ENCODE results near the gene HLA-B.
"Not testable (repeated sequence)": the region's sequence is repeated elsewhere in the genome, so short reads cannot be mapped to it uniquely, and the experiment has no call there.

The HLA-B gene

DNA sequence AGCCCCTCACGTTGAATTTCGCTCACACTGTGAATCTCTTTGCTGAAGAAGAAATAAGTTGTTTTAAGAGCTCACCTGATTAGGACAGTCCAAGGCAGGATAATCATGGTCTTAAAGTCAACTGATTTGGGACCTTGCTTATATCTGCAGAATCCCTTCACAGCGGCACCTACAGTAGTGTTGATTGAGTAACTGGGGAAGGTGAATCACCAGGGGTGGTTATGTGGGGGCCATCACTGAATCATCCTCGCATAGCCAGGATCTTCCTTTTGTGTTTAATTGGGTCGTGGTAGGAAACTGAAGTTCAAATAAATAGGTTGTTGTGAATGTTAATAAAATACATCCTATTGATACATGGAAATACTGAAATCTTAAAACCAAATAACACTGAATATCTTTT, 26.2 kb upstream of the HLA-B start:
- no peak for DNase-seq (ENCODE audit: low read depth)

DNA sequence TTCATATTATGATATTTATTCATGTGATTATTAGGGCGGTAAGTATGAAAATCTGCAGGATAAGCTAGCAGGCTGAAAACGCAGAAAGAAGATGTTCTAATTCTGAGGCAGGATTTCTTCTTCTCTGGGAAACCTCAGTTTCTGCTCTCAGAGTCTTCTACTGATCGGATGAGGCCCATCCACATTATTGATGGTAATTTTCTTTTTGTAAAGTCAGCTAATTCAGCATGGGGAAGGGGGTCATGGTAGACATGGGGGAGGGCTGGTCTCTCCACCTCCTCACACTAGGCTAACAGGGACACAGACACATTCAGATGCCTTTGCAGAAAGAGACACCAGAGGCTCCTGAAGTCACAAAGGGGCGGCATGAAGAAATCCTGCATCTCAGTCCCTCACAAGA, 24.7 kb upstream of the HLA-B start:
- no peak for DNase-seq (ENCODE audit: low read depth)

DNA sequence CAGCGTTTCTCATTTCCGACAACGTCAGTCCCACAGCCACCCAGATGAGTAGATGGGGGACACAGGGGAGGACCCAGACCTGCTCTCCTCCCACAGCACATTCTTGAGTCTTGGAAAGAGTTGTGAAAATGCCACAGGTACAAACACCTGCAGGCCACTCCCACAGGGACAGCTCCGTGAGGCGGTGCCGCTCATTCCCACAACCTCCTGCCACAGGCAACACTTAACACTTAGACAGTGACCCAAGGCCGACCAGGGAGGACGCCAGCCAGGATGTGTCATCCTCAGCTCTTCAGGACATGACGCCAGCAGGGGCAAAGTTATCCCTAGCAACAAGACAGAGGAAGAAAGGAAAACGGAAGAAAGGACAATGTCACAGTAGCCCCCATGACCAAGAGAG, 22.9 kb upstream of the HLA-B start:
- no peak for DNase-seq (ENCODE audit: low read depth)

DNA sequence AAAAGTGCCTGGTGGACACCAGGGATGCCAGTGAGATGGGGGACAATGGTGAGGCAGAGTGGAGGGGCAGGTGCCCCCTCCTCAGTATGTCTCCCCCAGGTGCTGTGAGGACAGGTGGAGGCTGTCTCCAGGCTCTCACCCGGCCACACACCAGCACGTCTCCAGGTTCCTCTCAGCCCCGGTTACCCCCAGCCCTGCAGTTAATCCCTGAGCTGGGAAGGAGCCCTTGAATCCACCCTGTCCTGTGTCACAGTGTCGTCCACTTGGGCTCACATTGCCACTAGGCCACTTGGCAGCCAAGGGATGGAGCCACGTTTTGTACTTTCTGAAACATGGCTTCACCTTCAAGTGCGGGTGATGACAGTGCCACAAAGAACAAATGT, 21.7 kb upstream of the HLA-B start:
- DNase-seq (ENCODE audit: low read depth): no peak

DNA sequence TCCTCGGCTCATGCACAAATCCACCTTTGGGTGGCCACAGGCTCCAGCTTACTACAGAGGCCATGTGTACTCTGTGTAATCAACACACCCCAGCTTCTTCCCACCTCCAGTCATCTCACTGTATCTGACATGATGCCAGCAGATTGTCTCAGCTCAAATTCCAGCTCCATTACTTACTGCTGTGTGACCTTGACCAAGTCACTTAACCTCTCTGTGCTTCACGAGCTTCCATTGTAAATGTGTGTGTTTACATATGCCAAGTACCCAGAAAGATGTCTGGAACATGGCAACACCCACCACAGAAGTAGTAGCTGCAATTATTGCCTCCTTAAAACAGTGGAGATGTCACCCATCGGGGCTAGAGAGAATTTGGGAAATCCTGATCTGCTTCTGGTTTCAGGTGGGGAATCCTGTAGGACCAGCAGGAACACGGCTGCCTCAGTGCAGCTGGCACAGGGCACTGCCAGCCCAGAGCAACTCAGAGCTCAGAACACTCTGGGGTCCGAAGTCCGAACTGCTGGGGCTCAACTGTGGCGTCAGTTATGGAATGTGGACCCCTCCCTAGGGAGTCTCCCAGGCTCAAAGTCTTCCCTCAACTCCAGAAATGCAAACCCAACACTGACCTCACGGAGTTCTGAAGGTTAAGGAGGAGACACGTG, 21.2 kb upstream of the HLA-B start:
- DNase-seq (ENCODE audit: low read depth): no peak

DNA sequence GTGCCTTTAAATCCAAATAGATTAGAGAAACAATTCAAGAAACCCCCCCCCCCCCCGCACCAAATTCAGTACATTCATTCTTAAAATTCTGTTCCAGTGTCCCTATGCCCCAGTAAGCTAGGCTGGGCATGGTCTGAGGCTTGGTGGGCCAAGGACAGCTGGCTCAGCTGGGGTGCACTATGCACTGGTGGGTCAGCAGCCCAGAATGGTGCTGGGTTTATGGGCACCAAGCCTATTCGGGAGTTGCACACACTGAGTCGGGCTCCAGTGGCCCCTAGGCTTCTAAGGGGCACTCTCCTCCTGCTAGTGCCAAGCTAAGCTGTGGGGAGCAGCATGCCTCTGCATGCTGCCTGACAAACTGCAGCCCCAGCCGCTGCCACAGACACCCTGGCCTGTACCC, 20.1 kb upstream of the HLA-B start:
- no peak for DNase-seq (ENCODE audit: low read depth)

DNA sequence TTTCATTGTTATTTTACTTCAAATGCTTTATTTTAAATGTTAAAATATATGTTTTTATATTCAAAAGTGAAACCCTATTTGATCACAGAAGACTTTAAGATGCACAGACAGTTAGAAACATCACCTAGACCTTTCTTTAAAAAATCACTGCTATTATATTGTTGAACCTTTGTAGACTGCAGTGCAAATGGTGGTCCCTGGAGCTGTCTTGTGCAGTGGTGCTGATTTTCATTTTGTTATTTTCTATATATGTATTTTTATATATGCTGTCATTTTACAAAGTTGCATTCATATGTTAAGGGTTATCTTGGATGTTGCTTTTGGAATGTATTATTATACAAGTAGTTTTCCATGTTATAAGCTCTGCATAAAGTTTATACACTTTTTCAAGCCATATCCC, 18.7 kb upstream of the HLA-B start:
- no peak for DNase-seq (ENCODE audit: low read depth)

DNA sequence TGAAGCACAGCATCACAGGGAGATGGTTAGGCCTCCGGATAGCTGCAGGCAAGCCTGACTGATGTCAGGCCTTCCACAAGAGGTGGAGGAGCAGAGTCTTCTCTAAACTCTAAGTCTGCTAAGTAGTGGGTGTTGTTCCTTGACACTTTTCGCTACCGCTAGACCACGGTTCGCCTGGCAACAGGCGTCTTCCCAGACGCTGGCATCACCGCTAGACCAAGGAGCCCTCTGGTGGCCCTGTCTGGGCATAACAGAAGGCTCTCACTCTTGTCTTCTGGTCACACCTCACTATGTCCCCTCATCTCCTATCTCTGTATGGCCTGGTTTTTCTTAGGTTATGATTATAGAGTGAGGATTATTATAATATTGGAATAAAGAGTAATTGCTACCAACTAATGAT, 17.1 kb upstream of the HLA-B start:
- DNase-seq (ENCODE audit: low read depth): not testable (repeated sequence)

DNA sequence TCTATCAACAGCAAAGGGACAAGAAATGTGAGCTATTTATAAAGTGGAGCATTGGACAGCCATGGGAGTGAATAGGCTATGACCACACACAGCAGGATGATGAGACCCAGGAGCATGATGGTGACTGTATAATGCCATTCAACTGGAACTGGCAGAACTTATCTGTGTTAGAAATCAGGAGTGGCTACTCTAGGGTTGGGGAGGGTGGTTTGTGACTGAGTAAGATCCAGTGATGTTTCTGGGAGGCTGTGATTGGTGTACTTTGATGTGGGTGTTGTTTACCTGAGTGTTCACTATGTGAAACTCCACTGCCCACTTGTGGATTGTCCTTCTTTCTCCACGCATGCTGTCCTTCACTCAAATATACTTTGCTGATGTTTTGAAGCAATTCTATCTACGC, 11.5 kb upstream of the HLA-B start:
- no peak for DNase-seq (ENCODE audit: low read depth)

DNA sequence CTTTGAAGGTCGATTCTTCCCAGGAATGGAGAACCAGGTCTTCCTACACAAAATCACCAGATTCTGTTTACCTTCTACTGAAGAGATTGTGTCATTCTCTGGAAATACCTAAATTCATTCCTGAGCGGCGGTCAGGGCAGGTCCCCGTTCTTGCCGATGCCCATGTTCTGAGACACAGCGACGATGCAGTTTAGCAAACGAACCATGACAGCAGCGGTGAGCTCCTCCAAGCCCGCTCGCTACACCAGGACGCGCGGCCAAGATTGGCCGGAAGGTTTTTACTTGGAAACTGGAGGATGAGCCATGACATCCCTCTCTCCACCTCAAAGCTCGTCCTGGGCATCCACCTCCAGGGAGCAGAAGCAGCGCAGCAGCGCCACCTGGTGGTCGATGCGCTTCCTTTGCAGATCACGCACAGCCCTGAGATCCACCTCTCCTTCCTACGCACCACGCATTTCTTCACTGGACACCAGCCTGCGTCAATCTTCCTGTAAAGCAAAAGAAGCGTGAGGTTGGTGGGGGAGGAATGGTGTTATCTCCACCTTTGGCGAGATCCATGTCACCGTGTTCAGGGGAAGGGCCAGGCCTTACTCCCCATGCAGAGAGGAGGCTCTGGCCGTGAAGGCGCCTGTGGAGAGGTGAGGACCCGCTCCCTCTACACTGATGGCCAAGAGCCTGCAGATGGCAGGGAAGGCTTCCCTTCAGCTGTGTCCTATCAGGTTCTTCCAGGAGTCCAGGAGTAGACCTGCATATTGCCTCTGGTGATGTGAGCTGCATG, 9.9 kb upstream of the HLA-B start:
- peak; percentile 75 for DNase-seq (ENCODE audit: low read depth)

DNA sequence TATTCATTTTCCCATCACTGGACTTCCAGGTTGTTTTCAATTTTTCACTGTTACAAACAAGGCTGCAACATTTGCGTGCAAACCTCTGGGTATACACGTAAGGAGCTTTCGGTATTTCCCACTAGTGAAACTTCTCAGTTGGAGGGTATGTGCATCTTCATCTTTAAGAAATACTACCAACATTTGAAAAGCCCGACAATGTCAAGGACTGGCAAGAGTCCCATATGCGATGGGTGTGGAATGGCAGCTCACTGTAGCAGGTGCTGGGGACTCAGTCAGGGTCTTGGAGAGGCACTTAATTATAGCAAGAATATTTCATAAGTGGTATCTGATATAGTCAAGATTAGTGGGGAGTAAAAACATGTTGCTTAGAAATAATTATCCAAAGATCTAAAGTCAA, 8.9 kb upstream of the HLA-B start:
- no peak for DNase-seq (ENCODE audit: low read depth)

DNA sequence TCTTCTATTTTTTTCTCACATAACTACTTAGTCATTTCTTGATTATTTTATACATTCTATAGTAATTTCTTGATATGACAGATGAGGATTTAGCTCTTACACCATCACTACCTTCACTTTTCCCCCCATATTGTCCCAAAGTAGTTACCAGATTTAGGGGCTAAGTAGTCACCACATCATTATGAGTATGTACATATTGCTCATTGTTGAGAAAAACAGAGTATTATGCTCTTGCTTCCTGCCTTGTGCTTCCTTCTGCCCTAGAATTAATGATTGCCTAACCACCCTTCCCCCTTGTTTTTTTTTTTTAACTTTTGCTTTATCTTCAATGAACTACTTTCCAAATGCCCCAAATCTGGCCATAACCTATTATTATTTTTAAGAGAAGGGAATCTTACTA, 6.8 kb upstream of the HLA-B start:
- no peak for DNase-seq (ENCODE audit: low read depth)

DNA sequence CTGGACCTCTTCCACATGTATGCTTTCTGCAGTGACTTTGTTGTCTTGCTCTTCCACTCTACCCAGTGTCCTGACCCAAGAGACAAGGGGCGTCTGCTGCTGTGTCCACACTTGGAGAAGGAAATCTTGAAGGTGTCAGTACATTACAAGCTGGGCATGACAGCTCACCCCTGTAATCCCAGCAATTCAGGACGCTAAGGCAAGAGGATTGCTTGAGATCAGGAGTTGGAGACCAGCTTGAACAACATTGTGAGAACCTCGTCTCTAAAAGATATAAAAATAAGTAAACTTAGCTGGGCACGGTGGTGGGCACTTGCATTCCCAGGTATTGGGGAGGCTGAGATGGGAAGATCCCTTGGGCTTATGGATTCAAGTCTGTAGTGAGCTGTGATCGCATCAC, 5.8 kb upstream of the HLA-B start:
- no peak for DNase-seq (ENCODE audit: low read depth)

DNA sequence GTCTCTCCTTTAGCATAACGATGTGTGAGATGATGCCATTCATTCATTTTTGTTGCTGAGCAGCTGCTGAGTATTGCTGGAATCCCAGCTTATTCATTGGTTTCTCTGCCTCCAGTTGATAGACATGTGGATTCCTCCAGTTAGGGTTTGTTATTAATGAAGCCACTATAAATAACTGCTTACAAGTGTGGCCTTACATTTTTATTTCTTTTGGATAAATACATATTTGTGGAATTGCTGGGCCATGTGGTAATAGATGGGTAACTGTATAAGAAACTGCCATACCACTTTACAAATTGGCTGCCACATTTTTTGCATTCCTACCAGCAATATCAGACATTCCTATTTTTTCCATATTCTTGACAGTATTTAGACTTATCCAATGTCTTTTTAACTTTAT, 2.6 kb upstream of the HLA-B start:
- no peak for DNase-seq (ENCODE audit: low read depth)

DNA sequence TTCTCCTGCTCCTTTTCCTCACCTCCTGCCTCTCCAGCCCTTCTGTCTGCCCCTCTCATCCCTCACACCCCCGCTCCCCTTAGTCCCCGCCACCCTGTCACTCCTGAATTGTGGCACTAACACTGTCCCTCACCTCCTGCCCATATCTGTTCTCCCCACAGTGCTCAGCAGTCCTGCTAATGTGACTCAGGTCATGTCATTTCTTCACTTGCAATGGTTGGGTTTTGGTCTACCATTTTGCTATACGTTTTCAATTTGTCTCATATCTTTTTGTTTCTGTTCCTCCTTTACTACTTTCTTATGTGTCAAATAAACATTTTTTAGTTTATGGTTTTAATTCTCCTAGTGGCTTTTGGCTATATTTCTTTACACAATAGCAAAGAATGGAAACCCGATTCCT, 1.3 kb upstream of the HLA-B start:
- DNase-seq (ENCODE audit: low read depth): no peak

DNA sequence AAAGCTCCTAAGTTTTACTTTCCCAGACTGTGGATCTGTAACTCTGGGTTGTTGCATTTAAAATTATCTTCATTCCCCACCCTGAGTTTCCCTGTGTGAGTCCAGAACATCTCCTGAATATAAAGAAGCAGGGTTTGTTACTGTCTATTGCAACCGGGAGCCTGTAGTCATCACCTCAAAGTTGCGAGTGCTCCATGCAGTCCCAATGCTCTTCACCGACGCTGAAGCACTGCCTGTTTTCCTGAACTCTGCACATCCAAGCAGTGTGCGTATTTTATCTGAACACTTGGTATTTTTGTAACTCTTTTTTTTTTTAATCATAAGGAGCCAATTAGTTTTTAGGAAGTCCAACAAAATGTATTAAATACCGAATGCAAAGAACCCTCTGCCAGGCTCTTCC, 907 bp upstream of the HLA-B start:
- DNase-seq (ENCODE audit: low read depth): no peak

DNA sequence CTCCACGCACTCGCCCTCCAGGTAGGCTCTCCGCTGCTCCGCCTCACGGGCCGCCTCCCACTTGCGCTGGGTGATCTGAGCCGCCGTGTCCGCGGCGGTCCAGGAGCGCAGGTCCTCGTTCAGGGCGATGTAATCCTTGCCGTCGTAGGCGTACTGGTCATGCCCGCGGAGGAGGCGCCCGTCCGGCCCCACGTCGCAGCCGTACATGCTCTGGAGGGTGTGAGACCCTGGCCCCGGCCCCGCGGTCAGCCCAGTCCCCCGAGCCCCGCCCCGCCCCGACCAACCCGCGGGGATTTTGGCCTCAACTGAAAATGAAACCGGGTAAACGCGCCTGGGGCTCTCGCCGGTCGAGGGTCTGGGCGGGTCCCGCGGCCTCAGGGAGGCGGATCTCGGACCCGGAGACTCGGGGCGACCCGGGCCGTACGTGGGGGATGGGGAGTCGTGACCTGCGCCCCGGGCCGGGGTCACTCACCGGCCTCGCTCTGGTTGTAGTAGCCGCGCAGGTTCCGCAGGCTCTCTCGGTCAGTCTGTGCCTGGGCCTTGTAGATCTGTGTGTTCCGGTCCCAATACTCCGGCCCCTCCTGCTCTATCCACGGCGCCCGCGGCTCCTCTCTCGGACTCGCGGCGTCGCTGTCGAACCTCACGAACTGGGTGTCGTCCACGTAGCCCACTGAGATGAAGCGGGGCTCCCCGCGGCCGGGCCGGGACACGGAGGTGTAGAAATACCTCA, 598 bp downstream of the HLA-B start:
- DNase-seq (ENCODE audit: low read depth): no peak

DNA sequence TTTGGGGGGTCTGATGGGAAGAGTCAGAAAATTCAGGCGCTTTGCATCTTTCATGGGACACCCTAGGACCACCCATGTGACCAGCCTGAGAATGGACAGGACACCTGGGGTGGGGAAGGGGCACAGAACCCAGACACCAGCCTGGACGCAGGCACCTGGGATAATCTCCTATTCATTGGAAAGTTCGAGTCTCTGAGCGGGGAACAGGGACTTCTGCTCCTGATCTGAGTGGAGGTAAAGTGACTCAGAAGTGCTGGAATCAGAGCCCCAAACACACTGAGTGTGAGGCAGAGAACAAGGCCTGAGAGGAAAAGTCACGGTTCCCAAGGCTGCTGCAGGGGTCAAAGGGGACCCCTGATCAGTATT, 1.4 kb downstream of the HLA-B start:
- no peak for DNase-seq (ENCODE audit: low read depth)

DNA sequence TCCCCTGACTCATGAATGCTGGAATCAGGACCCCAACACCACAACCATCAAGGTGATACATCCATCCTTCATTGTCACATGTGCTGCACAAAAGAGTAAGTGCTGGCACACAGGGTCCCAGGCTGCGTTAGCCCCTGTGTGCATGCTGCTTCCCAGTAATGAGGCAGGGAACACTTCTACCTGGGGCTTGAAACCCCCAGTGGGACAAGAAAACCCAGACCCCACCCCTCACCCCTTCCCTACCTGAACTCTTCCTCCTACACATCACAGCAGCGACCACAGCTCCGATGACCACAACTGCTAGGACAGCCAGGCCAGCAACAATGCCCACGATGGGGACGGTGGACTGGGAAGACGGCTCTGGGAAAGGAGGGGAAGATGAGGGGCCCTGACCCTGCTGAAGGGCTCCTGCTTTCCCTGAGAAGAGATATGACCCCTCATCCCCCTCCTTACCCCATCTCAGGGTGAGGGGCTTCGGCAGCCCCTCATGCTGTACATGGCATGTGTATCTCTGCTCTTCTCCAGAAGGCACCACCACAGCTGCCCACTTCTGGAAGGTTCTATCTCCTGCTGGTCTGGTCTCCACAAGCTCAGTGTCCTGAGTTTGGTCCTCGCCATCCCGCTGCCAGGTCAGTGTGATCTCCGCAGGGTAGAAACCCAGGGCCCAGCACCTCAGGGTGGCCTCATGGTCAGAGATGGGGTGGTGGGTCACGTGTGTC, 2.0 kb downstream of the HLA-B start:
- DNase-seq (ENCODE audit: low read depth): no peak

DNA sequence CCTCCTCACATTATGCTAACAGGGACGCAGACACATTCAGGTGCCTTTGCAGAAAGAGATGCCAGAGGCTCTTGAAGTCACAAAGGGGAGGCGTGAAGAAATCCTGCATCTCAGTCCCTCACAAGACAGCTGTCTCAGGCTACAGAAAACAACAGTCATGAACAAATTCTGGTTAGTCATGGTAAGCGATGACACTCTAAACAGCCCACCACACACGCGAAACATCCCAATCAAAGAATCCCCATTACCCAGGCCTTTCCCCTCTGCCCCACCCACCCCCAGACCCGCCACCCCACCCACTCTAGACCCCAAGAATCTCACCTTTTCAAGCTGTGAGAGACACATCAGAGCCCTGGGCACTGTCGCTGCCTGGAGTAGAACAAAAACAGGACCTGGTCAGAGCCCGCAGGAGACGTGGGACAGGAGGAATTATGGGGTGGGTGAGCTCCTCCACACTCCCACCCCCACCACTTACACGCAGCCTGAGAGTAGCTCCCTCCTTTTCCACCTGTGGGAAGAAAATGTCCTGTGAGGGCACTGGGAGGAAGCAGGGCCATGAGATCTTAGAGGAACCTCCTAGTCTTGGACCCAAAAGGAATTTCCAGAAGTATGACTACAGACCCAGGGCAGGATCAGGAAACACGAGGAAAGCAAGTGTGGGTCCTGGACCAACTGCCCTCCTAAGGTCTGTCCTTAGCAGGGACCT, 2.7 kb downstream of the HLA-B start:
- no peak for DNase-seq (ENCODE audit: low read depth)

DNA sequence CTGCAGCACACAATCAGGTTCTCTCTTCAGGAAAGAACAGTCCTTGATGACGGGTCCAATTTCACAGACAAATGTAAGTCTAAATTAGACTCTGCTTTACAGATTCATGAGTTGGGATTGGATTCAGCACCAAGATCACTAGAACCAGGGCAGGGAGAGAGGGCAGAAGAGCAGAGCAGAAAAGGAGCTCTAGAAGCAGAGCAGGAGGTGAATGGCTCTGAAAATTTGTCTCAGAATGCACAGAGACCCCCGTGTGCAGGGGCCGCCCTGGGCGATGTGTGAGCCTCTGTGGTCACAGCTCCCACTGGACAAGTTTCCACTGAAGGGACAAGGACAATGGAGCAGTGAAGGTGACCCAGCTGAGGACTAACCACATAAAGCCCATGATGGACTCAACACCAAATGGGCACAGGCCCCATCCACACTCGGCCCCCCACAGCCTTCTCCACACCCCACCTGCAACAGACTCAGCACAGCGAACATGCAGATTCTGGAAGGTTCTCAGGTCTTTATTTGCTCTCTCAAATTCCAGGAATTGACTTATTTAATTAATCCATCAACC, 3.5 kb downstream of the HLA-B start:
- DNase-seq (ENCODE audit: low read depth): no peak
